HG02973 (cell line): ENCODE data around the gene CD177.
"Not testable (repeated sequence)": the region's sequence is repeated elsewhere in the genome, so short reads cannot be mapped to it uniquely, and the experiment has no call there.

Experiments used
- ATAC-seq: cut with Tn5 transposase; IDR thresholded peaks from one replicate; pipeline ENCODE4 v1.9.1; 2021; ENCODE audit warnings: moderate library complexity; ENCODE audit not compliant: unreplicated experiment

CD177 gene

GRCh38 chr19:43332058-43332922, 21.2 kb upstream of the CD177 start:
- no peak for ATAC-seq

DNA sequence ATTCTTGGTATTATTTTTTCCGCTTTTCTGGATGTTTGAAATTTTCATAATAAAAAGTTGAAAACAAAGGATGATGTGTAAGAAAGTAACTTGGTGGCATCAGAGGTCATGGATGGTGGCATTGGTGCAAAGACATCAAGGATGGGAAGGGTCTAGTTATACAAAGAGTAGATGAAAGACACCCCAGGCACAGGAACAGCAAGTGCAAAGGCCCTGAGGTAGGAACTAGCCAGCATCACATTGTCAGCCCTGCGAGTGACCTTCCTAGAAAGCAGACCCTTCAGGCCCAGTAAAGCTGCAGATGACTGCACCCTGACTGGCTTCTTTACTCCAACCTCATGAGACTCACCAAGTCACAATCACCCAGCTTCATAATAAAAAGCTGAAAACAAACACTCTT, 17.0 kb upstream of the CD177 start:
- not testable (repeated sequence) for ATAC-seq

- no peak for ATAC-seq
Measured at GRCh38 chr19:43337737-43338136, 15.7 kb upstream of the CD177 start.

- ATAC-seq = no peak
Measured at GRCh38 chr19:43338530-43338929, 15.0 kb upstream of the CD177 start.

GRCh38 chr19:43339243-43339930, 14.1 kb upstream of the CD177 start:
- ATAC-seq = not testable (repeated sequence)

GRCh38 chr19:43340101-43340500, 13.4 kb upstream of the CD177 start:
- ATAC-seq = not testable (repeated sequence)

DNA sequence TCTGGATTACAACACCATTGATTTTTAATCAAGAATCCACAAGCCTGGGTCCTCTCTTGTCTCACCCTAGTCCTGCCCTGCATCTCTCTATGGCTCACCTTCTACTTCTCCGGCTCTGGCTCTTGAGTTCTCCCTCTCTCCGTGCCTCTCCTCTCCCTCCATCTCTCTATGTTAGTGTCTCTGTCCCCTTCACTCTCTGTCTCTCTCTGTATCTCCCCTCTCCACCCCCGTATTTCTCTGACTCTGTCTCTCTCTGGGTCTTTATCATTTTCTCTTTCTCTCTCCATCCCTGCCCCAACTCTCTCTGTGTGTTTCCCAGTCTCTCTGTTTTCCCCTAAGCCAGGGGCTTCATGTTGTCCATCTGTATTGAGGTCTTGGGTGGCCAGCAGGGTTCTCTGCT, 12.4 kb upstream of the CD177 start:
- ATAC-seq = not testable (repeated sequence)

- not testable (repeated sequence) for ATAC-seq
Measured at GRCh38 chr19:43342104-43342503, 11.4 kb upstream of the CD177 start.

GRCh38 chr19:43344347-43344925, 9.1 kb upstream of the CD177 start:
- ATAC-seq = not testable (repeated sequence)

- ATAC-seq = not testable (repeated sequence)
Measured at GRCh38 chr19:43349813-43350212, 3.7 kb upstream of the CD177 start.

GRCh38 chr19:43351998-43352746, 1.3 kb upstream of the CD177 start:
- ATAC-seq = no peak

GRCh38 chr19:43354305-43354627, 780 bp downstream of the CD177 start:
- ATAC-seq = no peak

DNA sequence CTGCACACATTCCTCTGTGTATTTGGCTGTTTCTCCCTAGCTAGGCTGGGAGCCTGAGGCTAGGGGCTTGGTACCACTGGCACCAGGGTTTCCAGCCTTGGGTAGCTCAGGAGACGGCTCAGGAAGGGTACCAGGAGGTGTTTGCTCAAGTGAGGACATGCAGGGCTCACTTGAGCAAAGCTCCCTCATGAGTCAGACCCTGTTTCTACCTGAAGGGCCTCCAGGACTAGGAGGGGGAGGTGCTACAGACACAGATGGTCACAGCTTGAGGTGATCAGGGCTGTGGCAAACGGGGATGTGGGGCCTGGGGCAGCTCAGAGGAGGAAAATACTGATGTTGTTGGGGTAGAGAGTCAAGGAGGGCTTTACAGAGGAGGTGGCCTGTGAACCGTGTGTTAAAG, 3.3 kb downstream of the CD177 start:
- not testable (repeated sequence) for ATAC-seq

- no peak for ATAC-seq
Measured at GRCh38 chr19:43362179-43362578, 8.7 kb downstream of the CD177 start.

DNA sequence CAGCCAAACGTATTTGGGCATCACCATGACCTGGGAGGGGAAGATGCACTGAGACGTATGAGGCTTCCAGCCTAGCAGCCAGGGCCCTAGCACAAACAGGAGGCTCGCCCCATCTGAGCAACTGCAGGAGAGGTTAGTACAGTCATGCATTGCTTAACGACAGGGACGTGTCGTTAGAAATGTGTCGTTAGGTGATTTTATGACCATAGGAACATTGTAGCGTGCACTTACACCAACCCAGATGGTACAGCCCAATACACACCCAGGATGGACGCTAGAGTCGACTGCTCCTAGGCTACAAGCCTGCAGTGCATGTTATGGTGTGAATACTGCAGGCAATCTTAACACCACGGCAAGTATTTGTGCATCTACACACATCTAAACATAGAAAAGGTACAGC, 9.3 kb downstream of the CD177 start:
- no peak for ATAC-seq

- ATAC-seq = not testable (repeated sequence)
Measured at GRCh38 chr19:43365677-43366076, 12.2 kb downstream of the CD177 start.

- ATAC-seq = no peak
Measured at GRCh38 chr19:43367822-43368221, 14.3 kb downstream of the CD177 start.

DNA sequence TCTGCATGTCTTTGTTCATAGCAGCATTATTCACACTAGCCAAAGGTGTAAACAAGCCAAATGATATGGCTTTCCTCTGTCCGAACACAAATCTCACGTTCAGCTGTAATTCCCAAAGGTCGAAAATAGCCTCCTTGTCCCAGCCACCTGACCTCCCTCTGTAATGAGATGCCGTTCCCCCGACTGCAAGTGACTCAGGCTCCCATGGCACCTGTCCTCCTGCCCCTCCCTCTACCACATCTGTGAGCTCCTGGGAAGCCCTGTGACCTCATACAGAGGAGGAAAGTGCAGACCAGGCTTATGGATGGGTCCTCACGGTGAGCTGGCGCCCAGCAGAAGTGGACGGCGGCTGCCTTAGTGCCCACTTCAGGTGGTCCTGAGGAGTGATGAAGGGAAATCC, 15.4 kb downstream of the CD177 start:
- ATAC-seq = not testable (repeated sequence)

- ATAC-seq = no peak
Measured at GRCh38 chr19:43371909-43372308, 18.4 kb downstream of the CD177 start.

DNA sequence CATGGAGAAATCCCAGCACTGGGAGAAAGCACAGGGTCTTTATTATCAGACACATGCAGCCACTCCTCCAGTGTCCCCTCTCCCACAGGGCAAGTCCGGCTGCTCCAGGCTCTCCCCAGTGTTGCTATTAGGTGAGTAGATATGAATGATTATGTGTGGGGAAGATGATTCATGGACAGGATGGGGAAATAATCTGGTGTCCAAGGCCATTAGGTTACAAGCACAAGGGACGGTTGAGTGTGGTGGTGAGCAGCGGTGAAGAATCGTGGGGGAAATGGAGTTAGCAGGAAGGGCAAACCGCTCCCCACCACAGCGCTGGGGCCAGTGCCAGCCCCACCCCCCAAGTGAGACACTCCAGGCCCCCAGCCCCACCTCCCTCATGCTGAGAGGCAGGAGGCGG, 19.0 kb downstream of the CD177 start:
- no peak for ATAC-seq

- not testable (repeated sequence) for ATAC-seq
Measured at GRCh38 chr19:43377624-43378023, 24.1 kb downstream of the CD177 start.
